HepG2 (cell line): ENCODE data around the gene SLC6A4. TPM values are rescaled to one million over a fixed set of nuclear protein-coding genes. Genes with fewer than 3 reads are reported as not detected.

Experiments used
- HIVEP1 ChIP-seq: sonication (generic); formaldehyde crosslinking; IDR thresholded peaks from 2 replicates; pipeline ENCODE4 v1.4.0; 2020; ENCODE audit warnings: mild to moderate bottlenecking, missing genetic modification reagents
- HMGXB3 ChIP-seq: sonication (generic); formaldehyde crosslinking; IDR thresholded peaks from 2 replicates; pipeline ENCODE4 v1.4.0; 2020; ENCODE audit warnings: missing genetic modification reagents, borderline replicate concordance
- KMT2B ChIP-seq: IDR thresholded peaks from 2 replicates; pipeline ENCODE4 v1.6.1; 2016; ENCODE audit warnings: missing genetic modification reagents, missing compliant biosample characterization
- POLR2A ChIP-seq, 2 experiments: IDR thresholded peaks; 2 replicates each; pipeline ENCODE4 v1.6.1; 2011; ENCODE audit warnings: low read depth in 2 of 2, low read length in 2 of 2, mild to moderate bottlenecking in 1 of 2, moderate library complexity in 1 of 2; ENCODE audit not compliant: insufficient read depth in 1 of 2
- POLR2AphosphoS5 ChIP-seq: IDR thresholded peaks from 2 replicates; pipeline ENCODE4 v1.6.1; 2012; ENCODE audit warnings: low read depth, low read length
- SPEN ChIP-seq: sonication (generic); formaldehyde crosslinking; IDR thresholded peaks from 2 replicates; pipeline ENCODE4 v1.5.1; 2020; ENCODE audit warnings: low read depth, mild to moderate bottlenecking, missing genetic modification reagents
- XRCC5 ChIP-seq: fragments of 200-400 bp; formaldehyde crosslinking; optimal IDR thresholded peaks from 2 replicates; pipeline ENCODE3; 2017; ENCODE audit warnings: mild to moderate bottlenecking, low read length
- ZBTB20 ChIP-seq: sonication (generic); formaldehyde crosslinking; IDR thresholded peaks from 2 replicates; pipeline ENCODE4 v1.8.1; 2023; ENCODE audit warnings: missing genetic modification reagents, low read depth, mild to moderate bottlenecking, borderline replicate concordance
- ZFAT ChIP-seq: sonication (generic); formaldehyde crosslinking; conservative IDR thresholded peaks from 2 replicates; pipeline ENCODE4 v1.8.1; 2023; ENCODE audit warnings: missing genetic modification reagents, inconsistent platforms
- ZFP90 ChIP-seq: sonication (generic); formaldehyde crosslinking; IDR thresholded peaks from 2 replicates; pipeline ENCODE4 v1.8.0; 2022; ENCODE audit warnings: missing genetic modification reagents, mild to moderate bottlenecking, inconsistent platforms, borderline replicate concordance
- ZNF281 ChIP-seq: sonication (generic); formaldehyde crosslinking; IDR thresholded peaks from 2 replicates; pipeline ENCODE4 v1.4.0; 2020; ENCODE audit warnings: missing genetic modification reagents, borderline replicate concordance
- ZNF296 ChIP-seq: sonication (generic); formaldehyde crosslinking; conservative IDR thresholded peaks from 2 replicates; pipeline ENCODE4 v1.5.0; 2020; ENCODE audit warnings: mild to moderate bottlenecking, missing genetic modification reagents
- ZNF567 ChIP-seq: sonication (generic); formaldehyde crosslinking; IDR thresholded peaks from 2 replicates; pipeline ENCODE4 v1.8.1; 2023; ENCODE audit warnings: mild to moderate bottlenecking, missing genetic modification reagents, borderline replicate concordance
- ZNF589 ChIP-seq: sonication (generic); formaldehyde crosslinking; conservative IDR thresholded peaks from 2 replicates; pipeline ENCODE4 v1.8.0; 2022; ENCODE audit warnings: mild to moderate bottlenecking, moderate library complexity, missing genetic modification reagents
- ZNF883 ChIP-seq: sonication (generic); formaldehyde crosslinking; IDR thresholded peaks from 2 replicates; pipeline ENCODE4 v1.5.1; 2020; ENCODE audit warnings: mild to moderate bottlenecking, missing genetic modification reagents; ENCODE audit errors: not compliant biosample characterization
- polyA plus RNA-seq, 8 experiments: library from polyadenylated mRNA; depleted of rRNA in 3 of 8; stranded (reverse) in 7 of 8; unstranded in 1 of 8; fragments of >200 nt; fragmentation: Illumina TruSeq in 4 of 8; extraction: Trizol in 4 of 8; gene quantifications; 2 replicates each; pipeline versions ENCODE4 v1.2.1 to v1.2.3, GENCODE V29; 2011 to 2016; ENCODE audit warnings: low read depth in 4 of 8, missing spikeins in 1 of 8, mixed read lengths in 1 of 8; ENCODE audit not compliant: insufficient read depth in 1 of 8
- total RNA-seq, 5 experiments: library from RNA; depleted of rRNA; stranded (reverse); fragments of >200 nt; fragmentation: Illumina TruSeq; extraction: Trizol; gene quantifications; 2 replicates each; pipeline ENCODE4 v1.2.3, GENCODE V29; 2016; ENCODE audit warnings: low read depth in 1 of 5
- TF ChIP-seq, protein P1 (sequence below): sonication (generic); formaldehyde crosslinking; IDR thresholded peaks from 2 replicates; pipeline ENCODE4 v1.4.0; 2020; ENCODE audit warnings: mild to moderate bottlenecking, missing genetic modification reagents, borderline replicate concordance
- TF ChIP-seq, protein P2 (sequence below): sonication (generic); formaldehyde crosslinking; IDR thresholded peaks from 2 replicates; pipeline ENCODE4 v1.4.0; 2020; ENCODE audit warnings: missing genetic modification reagents

The SLC6A4 gene
- total and polyA plus RNA-seq, 2 of the 13 experiments (the other 11 are each of a cell fraction or from before 2014, with no cell fraction given): 7.6 to 20.3 TPM

DNA sequence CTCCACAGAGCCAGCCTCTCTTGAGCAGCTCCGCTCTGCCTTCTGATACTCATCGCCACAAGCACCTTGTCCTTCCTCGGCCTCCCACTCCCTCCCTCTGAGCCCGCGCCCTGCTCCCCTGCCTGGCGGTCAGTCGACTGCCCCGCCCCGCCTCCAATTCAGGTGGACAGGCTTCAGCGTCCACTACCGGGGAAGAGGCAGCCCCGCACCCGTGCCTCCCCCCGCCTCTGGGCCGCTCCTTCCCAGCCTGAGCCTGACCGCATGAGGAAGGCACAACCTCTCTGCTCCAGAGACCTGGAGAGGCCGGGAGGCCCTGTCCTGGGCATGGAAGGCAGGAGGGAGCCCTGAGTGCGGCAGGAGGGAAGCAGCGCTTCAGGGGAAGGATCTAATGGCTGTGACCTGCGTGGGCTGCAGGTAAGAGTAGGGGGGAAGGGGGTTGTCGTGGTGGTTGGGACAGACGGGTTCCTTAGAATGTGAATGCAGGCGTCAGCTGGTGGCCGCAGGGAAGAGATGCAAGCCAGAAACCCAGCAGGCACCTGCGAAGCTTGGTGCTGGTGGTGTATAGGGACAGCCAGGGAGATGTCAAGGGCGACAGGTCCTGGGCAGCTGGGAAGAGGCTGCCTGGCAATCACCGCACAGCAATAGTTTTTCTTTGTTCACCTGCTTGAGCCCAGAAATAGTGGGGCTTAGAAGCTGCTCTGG lies 3.0 kb upstream of the SLC6A4 start (continued):
- TF ChIP-seq HMGXB3 (CRISPR knock-in tag): no peak
- TF ChIP-seq, protein P1, sequence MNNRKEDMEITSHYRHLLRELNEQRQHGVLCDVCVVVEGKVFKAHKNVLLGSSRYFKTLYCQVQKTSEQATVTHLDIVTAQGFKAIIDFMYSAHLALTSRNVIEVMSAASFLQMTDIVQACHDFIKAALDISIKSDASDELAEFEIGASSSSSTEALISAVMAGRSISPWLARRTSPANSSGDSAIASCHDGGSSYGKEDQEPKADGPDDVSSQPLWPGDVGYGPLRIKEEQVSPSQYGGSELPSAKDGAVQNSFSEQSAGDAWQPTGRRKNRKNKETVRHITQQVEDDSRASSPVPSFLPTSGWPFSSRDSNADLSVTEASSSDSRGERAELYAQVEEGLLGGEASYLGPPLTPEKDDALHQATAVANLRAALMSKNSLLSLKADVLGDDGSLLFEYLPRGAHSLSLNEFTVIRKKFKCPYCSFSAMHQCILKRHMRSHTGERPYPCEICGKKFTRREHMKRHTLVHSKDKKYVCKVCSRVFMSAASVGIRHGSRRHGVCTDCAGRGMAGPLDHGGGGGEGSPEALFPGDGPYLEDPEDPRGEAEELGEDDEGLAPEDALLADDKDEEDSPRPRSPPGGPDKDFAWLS (CRISPR knock-in tag): no peak
- TF ChIP-seq, protein P2, sequence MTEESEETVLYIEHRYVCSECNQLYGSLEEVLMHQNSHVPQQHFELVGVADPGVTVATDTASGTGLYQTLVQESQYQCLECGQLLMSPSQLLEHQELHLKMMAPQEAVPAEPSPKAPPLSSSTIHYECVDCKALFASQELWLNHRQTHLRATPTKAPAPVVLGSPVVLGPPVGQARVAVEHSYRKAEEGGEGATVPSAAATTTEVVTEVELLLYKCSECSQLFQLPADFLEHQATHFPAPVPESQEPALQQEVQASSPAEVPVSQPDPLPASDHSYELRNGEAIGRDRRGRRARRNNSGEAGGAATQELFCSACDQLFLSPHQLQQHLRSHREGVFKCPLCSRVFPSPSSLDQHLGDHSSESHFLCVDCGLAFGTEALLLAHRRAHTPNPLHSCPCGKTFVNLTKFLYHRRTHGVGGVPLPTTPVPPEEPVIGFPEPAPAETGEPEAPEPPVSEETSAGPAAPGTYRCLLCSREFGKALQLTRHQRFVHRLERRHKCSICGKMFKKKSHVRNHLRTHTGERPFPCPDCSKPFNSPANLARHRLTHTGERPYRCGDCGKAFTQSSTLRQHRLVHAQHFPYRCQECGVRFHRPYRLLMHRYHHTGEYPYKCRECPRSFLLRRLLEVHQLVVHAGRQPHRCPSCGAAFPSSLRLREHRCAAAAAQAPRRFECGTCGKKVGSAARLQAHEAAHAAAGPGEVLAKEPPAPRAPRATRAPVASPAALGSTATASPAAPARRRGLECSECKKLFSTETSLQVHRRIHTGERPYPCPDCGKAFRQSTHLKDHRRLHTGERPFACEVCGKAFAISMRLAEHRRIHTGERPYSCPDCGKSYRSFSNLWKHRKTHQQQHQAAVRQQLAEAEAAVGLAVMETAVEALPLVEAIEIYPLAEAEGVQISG (CRISPR knock-in tag): no peak
- TF ChIP-seq ZNF589 (CRISPR knock-in tag): no peak
- TF ChIP-seq POLR2AphosphoS5: no peak
- peak; percentile 52 for TF ChIP-seq ZNF883 (CRISPR knock-in tag)
- TF ChIP-seq ZBTB20 (CRISPR knock-in tag): no peak
- no peak for TF ChIP-seq KMT2B
- TF ChIP-seq ZNF296: peak; percentile 59; the same call in 1 of the 2 replicates
- TF ChIP-seq SPEN (CRISPR knock-in tag): peak; percentile 41; the same call in 1 of the 2 replicates
- no peak for TF ChIP-seq ZFP90 (CRISPR knock-in tag)
- TF ChIP-seq HIVEP1 (CRISPR knock-in tag): 0 out of 2 replicates have a peak, but pooled peaks have one; percentile 35
- no peak for TF ChIP-seq ZNF281 (CRISPR knock-in tag)
- TF ChIP-seq POLR2A (IDR thresholded peaks at IDR 0.05; ENCODE audit: insufficient read depth in 1 of 2, low read depth in 2 of 2, low read length in 2 of 2): no peak
- no peak for TF ChIP-seq ZNF567 (CRISPR knock-in tag)
- no peak for TF ChIP-seq ZFAT (CRISPR knock-in tag)
- TF ChIP-seq XRCC5: peak; percentile 20
